ENCODE data around the gene PRKAG2.

DNA sequence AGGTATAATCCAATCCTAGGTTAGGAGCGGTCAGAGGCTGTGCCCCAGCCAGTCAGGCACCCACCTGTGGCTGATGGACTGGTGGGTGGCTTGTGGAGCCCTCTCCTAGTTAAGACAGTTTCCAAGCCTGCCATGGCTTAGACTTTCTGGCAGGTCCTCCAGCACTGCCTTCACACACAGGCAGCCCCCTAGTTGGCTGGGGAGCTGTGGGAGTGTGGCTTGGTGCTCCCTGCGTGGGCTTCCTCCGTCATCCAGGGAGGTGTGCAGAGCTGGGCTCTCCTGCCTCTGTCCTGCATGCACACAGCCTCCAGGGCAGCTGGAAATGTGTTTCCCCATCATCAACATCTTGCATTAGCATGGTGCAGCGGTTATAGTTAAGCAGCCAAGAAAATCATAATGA lies 273.0 kb downstream of the PRKAG2 start:
- TF ChIP-seq POLR2AphosphoS5 (IDR thresholded peaks at IDR 0.05; ENCODE audit: low read depth, low read length) (no peak), USF2 (IDR thresholded peaks at IDR 0.05; ENCODE audit: low read length) (no peak), CEBPB (IDR thresholded peaks at IDR 0.05; ENCODE audit: low read depth, low read length) (no peak), CTCF (IDR thresholded peaks at IDR 0.05; ENCODE audit: control extremely low read depth in 1 of 3, insufficient read depth in 1 of 3, low read depth in 1 of 3, low read length in 3 of 3) (no peak), MAX (IDR thresholded peaks at IDR 0.05) (no peak), EGR1 (IDR thresholded peaks at IDR 0.05; ENCODE audit: borderline replicate concordance, low read depth, low read length) (no peak)

Data from H1 (cell line).